Esophagus squamous epithelium (tissue), 4 donors: ENCODE measurements around the gene SPECC1.

Experiments used
- CTCF ChIP-seq, 6 experiments: fragments of 450-650 bp in 4 of 6; fragments of 200-600 bp in 2 of 6; sonication (generic) in 2 of 6; IDR thresholded peaks; one replicate each; pipeline ENCODE4 v1.5.1; 2016 to 2019; ENCODE audit warnings: antibody characterized with exemption in 6 of 6, mild to moderate bottlenecking in 4 of 6, moderate library complexity in 4 of 6
- POLR2A ChIP-seq, 4 donors: fragments of 450-650 bp; IDR thresholded peaks; one replicate each; pipeline ENCODE4 v1.6.1; 2017; ENCODE audit warnings: antibody characterized with exemption in 4 of 4, mild to moderate bottlenecking in 4 of 4, moderate library complexity in 3 of 4

GRCh38 chr17:20143740-20144139 is 134.6 kb downstream of the SPECC1 start:
- TF ChIP-seq CTCF (IDR thresholded peaks at IDR 0.05), result no peak
- no peak for TF ChIP-seq POLR2A (IDR thresholded peaks at IDR 0.05)
